ENCODE data around the gene HSPBAP1. TPM values are rescaled to one million over a fixed set of nuclear protein-coding genes. Genes with fewer than 3 reads are reported as not detected.
A peak's percentile ranks its signal among the peaks of the same experiment; 100 is the strongest.
"Not testable (repeated sequence)": the region's sequence is repeated elsewhere in the genome, so short reads cannot be mapped to it uniquely, and the experiment has no call there.

Gene HSPBAP1
- total RNA-seq, 6 experiments from 2014 or later = 2.4 to 4.0 (median 3.3) TPM

GRCh38 chr3:122725106-122725505, 68.5 kb downstream of the HSPBAP1 start:
- 96% methylated on average over 18 of the region's 20 CpGs for WGBS (ENCODE audit: insufficient coverage, low coverage, low lambda C conversion rate, missing lambda C conversion rate)
- DNase-seq (no peak), ATAC-seq (no peak)
- Histone ChIP-seq H3K4me3 (no peak overlapping the region), H3K27me3 (no peaks in the 10 kb centered on the region), H3K9me3 (no peaks in the 10 kb centered on the region), H3K36me3 (peaks cover 0 to 38% (median 4%) of the 10 kb centered on the region in 4 donors), H3K4me1 (no peaks in the 10 kb centered on the region), H3K27ac (no peak overlapping the region)
- TF ChIP-seq POLR2A (IDR thresholded peaks at IDR 0.05) = no peak
- TF ChIP-seq, protein P1, sequence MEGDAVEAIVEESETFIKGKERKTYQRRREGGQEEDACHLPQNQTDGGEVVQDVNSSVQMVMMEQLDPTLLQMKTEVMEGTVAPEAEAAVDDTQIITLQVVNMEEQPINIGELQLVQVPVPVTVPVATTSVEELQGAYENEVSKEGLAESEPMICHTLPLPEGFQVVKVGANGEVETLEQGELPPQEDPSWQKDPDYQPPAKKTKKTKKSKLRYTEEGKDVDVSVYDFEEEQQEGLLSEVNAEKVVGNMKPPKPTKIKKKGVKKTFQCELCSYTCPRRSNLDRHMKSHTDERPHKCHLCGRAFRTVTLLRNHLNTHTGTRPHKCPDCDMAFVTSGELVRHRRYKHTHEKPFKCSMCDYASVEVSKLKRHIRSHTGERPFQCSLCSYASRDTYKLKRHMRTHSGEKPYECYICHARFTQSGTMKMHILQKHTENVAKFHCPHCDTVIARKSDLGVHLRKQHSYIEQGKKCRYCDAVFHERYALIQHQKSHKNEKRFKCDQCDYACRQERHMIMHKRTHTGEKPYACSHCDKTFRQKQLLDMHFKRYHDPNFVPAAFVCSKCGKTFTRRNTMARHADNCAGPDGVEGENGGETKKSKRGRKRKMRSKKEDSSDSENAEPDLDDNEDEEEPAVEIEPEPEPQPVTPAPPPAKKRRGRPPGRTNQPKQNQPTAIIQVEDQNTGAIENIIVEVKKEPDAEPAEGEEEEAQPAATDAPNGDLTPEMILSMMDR (IDR thresholded peaks at IDR 0.05) = no peak
- intact Hi-C loops (cut with DNase I) = no loop called here

- 76% methylated on average over 3 of the region's 3 CpGs for WGBS (ENCODE audit: insufficient coverage, low coverage, low lambda C conversion rate, missing lambda C conversion rate)
- H3K9me3 ChIP-seq = no peaks in the 10 kb centered on the region
- H3K27ac ChIP-seq = no peak overlapping the region
- no peaks in the 10 kb centered on the region for H3K4me1 ChIP-seq
- intact Hi-C loops (cut with DNase I) = no loop called here
- TF ChIP-seq POLR2A (IDR thresholded peaks at IDR 0.05) = no peak
- TF ChIP-seq, protein P1 (IDR thresholded peaks at IDR 0.05) = no peak
- H3K27me3 ChIP-seq = no peaks in the 10 kb centered on the region
- H3K36me3 ChIP-seq = peaks cover 0 to 80% (median 41%) of the 10 kb centered on the region in 4 donors
- ATAC-seq (peak in 1 of 4 donors; percentile 15), DNase-seq (no peak)
- no peak overlapping the region for H3K4me3 ChIP-seq
These were observed 74.2 kb downstream of the HSPBAP1 start for GRCh38 chr3:122719273-122719921.

GRCh38 chr3:122716667-122717066, 77.0 kb downstream of the HSPBAP1 start:
- Histone ChIP-seq H3K4me1 (no peaks in the 10 kb centered on the region), H3K36me3 (peaks cover 0 to 95% (median 57%) of the 10 kb centered on the region in 4 donors), H3K4me3 (no peak overlapping the region), H3K27me3 (no peaks in the 10 kb centered on the region), H3K27ac (no peak overlapping the region), H3K9me3 (no peaks in the 10 kb centered on the region)
- no peak for TF ChIP-seq POLR2A (IDR thresholded peaks at IDR 0.05)
- ATAC-seq (peak in 1 of 4 donors; percentile 19), DNase-seq (no peak)
- WGBS (ENCODE audit: insufficient coverage, low coverage, low lambda C conversion rate, missing lambda C conversion rate) = 78% methylated on average over 3 of the region's 4 CpGs
- intact Hi-C loops (cut with DNase I) = no loop called here

- 70% methylated on average over 3 of the region's 3 CpGs for WGBS (ENCODE audit: insufficient coverage, low coverage, low lambda C conversion rate, missing lambda C conversion rate)
- Histone ChIP-seq H3K36me3 (peaks cover 0 to 80% (median 48%) of the 10 kb centered on the region in 4 donors), H3K27me3 (no peaks in the 10 kb centered on the region), H3K4me1 (no peaks in the 10 kb centered on the region), H3K27ac (no peak overlapping the region), H3K9me3 (no peaks in the 10 kb centered on the region), H3K4me3 (no peak overlapping the region)
- DNase-seq (no peak), ATAC-seq (peak; percentile 34 to 74 (median 52))
- intact Hi-C loops (cut with DNase I) = no loop called here
- TF ChIP-seq POLR2A (IDR thresholded peaks at IDR 0.05) = no peak
- TF ChIP-seq, protein P1 (IDR thresholded peaks at IDR 0.05) = no peak
These were observed 79.4 kb downstream of the HSPBAP1 start for GRCh38 chr3:122714273-122714672.

DNA sequence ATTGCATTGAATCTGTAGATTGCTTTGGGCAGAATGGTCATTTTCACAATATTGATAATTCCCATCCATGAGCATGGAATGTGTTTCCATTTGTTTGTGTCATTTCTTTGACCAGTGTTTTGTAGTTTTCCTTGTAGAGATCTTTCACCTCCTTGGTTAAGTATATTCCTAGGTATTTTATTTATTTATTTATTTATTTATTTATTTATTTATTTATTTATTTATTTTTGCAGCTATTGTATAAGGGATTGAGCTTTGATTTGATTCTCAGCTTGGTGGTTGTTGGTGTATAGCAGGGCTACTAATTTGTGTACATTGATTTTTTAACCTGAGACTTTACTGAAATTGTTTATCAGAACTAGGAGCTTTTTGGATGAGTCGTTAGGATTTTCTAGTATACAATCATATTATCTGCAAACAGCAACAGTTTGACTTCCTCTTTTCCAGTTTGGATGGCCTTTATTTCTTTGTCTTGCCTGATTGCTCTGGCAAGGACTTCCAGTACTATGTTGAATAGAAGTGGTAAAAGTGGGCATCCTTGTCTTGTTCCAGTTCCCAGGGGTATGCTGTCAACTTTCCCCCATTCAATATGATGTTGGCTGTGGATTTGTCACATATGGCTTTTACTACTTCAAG, 82.9 kb downstream of the HSPBAP1 start:
- DNase-seq = not testable (repeated sequence)
- WGBS (ENCODE audit: insufficient coverage, low coverage, low lambda C conversion rate, missing lambda C conversion rate) = 90% methylated on average over 1 of the region's 1 CpG

More for the DNA sequence above, 82.9 kb downstream of the HSPBAP1 start:
- ATAC-seq; H3K27me3 ChIP-seq; H3K27ac ChIP-seq; H3K9me3 ChIP-seq; H3K4me1 ChIP-seq; intact Hi-C loops (cut with DNase I); H3K4me3 ChIP-seq: not testable (repeated sequence)
- peaks cover 0 to 76% (median 33%) of the 10 kb centered on the region in 4 donors for H3K36me3 ChIP-seq
